Measurements from ENCODE around the gene BRPF1.

DNA sequence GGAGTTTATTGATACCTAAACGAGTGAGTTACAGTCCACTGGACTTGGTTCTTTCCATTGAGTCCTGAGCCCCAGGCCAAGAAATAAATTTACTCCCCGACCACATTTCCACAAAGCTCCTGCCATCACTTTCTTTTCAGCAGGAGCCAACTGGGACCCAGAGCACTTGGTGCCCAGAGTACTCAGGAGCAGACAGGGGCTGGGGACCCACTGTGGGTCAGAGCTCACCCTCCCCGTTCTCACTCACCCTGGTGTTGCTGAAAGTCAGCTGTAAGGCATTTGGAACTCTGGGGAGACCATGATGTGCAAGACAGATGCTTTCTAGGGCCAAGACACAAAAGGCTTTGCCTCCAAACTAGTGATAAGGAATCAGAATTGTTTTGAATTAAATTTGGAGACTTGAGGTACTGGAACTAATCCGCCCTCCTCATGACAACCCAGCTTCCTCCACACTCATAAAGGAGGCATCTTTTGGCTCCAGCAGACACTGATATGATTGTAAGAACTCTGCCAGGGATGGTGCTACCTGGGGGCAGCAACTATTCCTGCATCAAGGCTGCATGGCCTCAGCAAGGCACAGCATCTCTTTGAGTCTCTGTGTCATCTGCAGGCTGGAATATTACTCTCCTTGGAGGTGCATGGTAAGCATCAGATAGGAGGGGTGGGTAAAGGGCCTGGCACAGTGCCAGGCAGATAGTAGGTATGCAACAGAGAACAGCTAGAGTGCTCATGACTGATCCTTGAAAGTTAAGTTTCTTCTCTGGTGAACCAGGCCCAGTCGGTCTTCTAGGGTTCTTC, 45.6 kb downstream of the BRPF1 start:
- TF ChIP-seq, protein P1, sequence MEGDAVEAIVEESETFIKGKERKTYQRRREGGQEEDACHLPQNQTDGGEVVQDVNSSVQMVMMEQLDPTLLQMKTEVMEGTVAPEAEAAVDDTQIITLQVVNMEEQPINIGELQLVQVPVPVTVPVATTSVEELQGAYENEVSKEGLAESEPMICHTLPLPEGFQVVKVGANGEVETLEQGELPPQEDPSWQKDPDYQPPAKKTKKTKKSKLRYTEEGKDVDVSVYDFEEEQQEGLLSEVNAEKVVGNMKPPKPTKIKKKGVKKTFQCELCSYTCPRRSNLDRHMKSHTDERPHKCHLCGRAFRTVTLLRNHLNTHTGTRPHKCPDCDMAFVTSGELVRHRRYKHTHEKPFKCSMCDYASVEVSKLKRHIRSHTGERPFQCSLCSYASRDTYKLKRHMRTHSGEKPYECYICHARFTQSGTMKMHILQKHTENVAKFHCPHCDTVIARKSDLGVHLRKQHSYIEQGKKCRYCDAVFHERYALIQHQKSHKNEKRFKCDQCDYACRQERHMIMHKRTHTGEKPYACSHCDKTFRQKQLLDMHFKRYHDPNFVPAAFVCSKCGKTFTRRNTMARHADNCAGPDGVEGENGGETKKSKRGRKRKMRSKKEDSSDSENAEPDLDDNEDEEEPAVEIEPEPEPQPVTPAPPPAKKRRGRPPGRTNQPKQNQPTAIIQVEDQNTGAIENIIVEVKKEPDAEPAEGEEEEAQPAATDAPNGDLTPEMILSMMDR (IDR thresholded peaks at IDR 0.05): no peak
- no peak for TF ChIP-seq POLR2A (IDR thresholded peaks at IDR 0.05)

All from transverse colon (tissue), 3 donors.